ENCODE measurements around the gene TMEM53. TPM values are rescaled to one million over a fixed set of nuclear protein-coding genes. Genes with fewer than 3 reads are reported as not detected.

Gene TMEM53
- total RNA-seq, 1 experiment from 2014 or later: 9.3 TPM

DNA sequence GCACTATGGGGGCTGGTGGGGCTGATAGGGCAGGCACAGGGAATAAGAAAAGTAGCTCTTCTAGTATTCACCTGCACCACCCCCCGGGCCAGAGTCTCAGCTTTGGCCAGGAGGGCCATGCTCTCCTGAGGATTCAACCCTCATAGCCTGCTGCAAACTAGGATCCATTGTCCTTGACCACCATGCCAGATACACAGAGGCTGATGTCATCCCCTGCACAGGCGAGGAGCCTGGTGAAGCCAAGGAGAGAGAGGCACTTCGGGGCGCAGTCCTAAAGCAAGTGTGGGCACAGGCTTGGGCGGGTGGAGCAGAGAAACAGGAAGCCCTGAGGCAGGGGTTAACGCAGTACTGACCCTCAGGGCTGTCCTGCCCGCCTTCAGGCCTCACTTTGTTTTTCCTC, 29.5 kb downstream of the TMEM53 start:
- Histone ChIP-seq H3K4me3 (ENCODE audit: low read length) (no peak overlapping the region), H4K20me1 (ENCODE audit: low read length) (no peaks in the 10 kb centered on the region), H3K27me3 (ENCODE audit: low read length) (no peaks in the 10 kb centered on the region), H3K4me1 (ENCODE audit: insufficient read depth, low read length) (no peaks in the 10 kb centered on the region), H3K4me2 (ENCODE audit: low read length) (no peak overlapping the region), H3K9ac (ENCODE audit: low read length) (no peak overlapping the region), H3K36me3 (ENCODE audit: low read depth, low read length) (peaks cover 6% of the 10 kb centered on the region; the same call in 1 of the 2 replicates), H3K27ac (ENCODE audit: low read length) (no peak overlapping the region), H3K9me2 (replicated peaks; ENCODE audit: low read length) (no peaks in the 10 kb centered on the region), H3F3A (ENCODE audit: low read length, unreplicated experiment) (no peaks in the 10 kb centered on the region), H3K79me2 (ENCODE audit: low read length) (no peaks in the 10 kb centered on the region), H3K9me3 (ENCODE audit: low read length) (no peaks in the 10 kb centered on the region), H2AFZ (ENCODE audit: low read length) (no peak overlapping the region)
- DNase-seq (no peak), ATAC-seq (no peak)
- ChIA-PET POLR2A (ENCODE audit: unreplicated experiment) (no interaction called here), CTCF (no interaction called here)
- no TSS peak for BruUV-seq (replicated peaks)
- TF ChIP-seq, protein P1, sequence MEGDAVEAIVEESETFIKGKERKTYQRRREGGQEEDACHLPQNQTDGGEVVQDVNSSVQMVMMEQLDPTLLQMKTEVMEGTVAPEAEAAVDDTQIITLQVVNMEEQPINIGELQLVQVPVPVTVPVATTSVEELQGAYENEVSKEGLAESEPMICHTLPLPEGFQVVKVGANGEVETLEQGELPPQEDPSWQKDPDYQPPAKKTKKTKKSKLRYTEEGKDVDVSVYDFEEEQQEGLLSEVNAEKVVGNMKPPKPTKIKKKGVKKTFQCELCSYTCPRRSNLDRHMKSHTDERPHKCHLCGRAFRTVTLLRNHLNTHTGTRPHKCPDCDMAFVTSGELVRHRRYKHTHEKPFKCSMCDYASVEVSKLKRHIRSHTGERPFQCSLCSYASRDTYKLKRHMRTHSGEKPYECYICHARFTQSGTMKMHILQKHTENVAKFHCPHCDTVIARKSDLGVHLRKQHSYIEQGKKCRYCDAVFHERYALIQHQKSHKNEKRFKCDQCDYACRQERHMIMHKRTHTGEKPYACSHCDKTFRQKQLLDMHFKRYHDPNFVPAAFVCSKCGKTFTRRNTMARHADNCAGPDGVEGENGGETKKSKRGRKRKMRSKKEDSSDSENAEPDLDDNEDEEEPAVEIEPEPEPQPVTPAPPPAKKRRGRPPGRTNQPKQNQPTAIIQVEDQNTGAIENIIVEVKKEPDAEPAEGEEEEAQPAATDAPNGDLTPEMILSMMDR (conservative IDR thresholded peaks at IDR 0.05; ENCODE audit: low read depth, low read length): no peak
- no peak for TF ChIP-seq EZH2 (IDR thresholded peaks at IDR 0.05; ENCODE audit: low read length, unreplicated experiment)
- no peak for TF ChIP-seq EZH2phosphoT487 (IDR thresholded peaks at IDR 0.05; ENCODE audit: borderline replicate concordance, low read length)
- intact Hi-C loops (cut with micrococcal nuclease): no loop called here

DNA sequence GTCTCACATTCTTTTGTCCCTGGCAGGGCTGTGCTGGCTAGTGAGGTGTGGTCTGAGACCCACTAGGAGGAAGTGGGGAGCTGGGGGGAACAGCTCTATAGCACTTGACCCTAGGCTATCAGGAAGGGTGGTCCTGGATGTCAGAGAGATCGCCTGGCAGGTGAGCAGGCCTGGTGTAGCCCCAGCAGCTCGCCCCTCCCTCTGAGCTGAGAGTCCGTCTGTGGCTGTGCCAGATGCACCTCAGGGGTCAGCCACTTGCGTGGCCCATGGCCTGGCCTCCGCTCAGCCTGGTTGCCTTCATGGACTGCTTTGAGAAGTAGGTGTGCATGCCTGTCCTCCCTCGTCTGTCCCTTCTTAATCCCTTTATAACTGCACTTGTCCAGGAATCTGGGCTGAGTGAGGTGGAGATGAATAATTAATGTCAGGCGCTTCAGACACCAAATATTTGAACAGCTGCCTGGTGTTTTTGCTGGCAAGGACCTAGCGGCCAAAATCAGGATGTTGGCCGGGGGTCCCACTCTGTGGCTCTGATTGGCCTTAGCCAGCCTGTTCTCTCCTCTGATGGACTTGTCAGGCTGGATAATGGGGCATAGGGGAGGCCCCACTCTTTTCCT, 30.5 kb downstream of the TMEM53 start:
- POLR2A ChIA-PET (ENCODE audit: unreplicated experiment): no interaction called here
- Histone ChIP-seq H3K36me3 (ENCODE audit: low read depth, low read length) (peaks cover 5% of the 10 kb centered on the region; the same call in 1 of the 2 replicates), H4K20me1 (ENCODE audit: low read length) (no peaks in the 10 kb centered on the region), H3K79me2 (ENCODE audit: low read length) (no peaks in the 10 kb centered on the region), H3K27ac (ENCODE audit: low read length) (no peak overlapping the region), H3K4me3 (ENCODE audit: low read length) (no peak overlapping the region), H3K27me3 (ENCODE audit: low read length) (no peaks in the 10 kb centered on the region), H3K9me2 (replicated peaks; ENCODE audit: low read length) (no peaks in the 10 kb centered on the region), H2AFZ (ENCODE audit: low read length) (no peak overlapping the region), H3K4me1 (ENCODE audit: insufficient read depth, low read length) (no peaks in the 10 kb centered on the region), H3F3A (ENCODE audit: low read length, unreplicated experiment) (no peaks in the 10 kb centered on the region), H3K9me3 (ENCODE audit: low read length) (no peaks in the 10 kb centered on the region), H3K9ac (ENCODE audit: low read length) (no peak overlapping the region), H3K4me2 (ENCODE audit: low read length) (no peak overlapping the region)
- TF ChIP-seq, protein P1 (conservative IDR thresholded peaks at IDR 0.05; ENCODE audit: low read depth, low read length): no peak
- TF ChIP-seq EZH2 (IDR thresholded peaks at IDR 0.05; ENCODE audit: low read length, unreplicated experiment) (no peak), EZH2phosphoT487 (IDR thresholded peaks at IDR 0.05; ENCODE audit: borderline replicate concordance, low read length) (no peak)
- DNase-seq: no peak
- CTCF ChIA-PET: no interaction called here
- no peak for ATAC-seq
- no TSS peak for BruUV-seq (replicated peaks)
- intact Hi-C loops (cut with micrococcal nuclease): no loop called here

DNA sequence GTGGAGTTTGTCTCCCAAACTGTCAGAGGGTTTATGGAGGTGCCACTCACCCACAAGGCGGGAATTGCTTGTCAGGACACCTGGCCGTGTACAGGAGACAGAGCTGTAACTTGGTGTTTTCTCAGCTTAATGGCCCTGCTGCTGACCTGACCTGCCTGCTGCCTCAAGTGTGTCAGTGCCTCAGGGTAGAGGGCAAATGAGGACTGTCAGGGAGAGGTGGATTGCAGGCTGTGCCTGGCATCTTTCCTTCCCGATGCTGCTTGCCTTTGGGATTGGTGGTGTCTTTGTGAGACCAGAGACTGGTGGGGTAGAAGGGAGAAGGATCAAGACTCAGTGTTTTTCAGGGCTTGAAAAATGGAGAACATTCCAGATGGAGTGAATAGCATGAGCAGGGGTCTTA, 31.4 kb downstream of the TMEM53 start:
- no peak for TF ChIP-seq EZH2phosphoT487 (IDR thresholded peaks at IDR 0.05; ENCODE audit: borderline replicate concordance, low read length)
- TF ChIP-seq, protein P1 (conservative IDR thresholded peaks at IDR 0.05; ENCODE audit: low read depth, low read length): no peak
- TF ChIP-seq EZH2 (IDR thresholded peaks at IDR 0.05; ENCODE audit: low read length, unreplicated experiment): no peak
- H2AFZ ChIP-seq (ENCODE audit: low read length): no peak overlapping the region
- ATAC-seq (no peak), DNase-seq (no peak)
- no peak overlapping the region for H3K4me3 ChIP-seq (ENCODE audit: low read length)
- H3K79me2 ChIP-seq (ENCODE audit: low read length): no peaks in the 10 kb centered on the region
- H3K27me3 ChIP-seq (ENCODE audit: low read length): no peaks in the 10 kb centered on the region
- H3K9me3 ChIP-seq (ENCODE audit: low read length): no peaks in the 10 kb centered on the region
- H4K20me1 ChIP-seq (ENCODE audit: low read length): no peaks in the 10 kb centered on the region
- H3K9me2 ChIP-seq (replicated peaks; ENCODE audit: low read length): no peaks in the 10 kb centered on the region
- H3K9ac ChIP-seq (ENCODE audit: low read length): no peak overlapping the region
- ChIA-PET CTCF (no interaction called here), POLR2A (ENCODE audit: unreplicated experiment) (interaction anchor here (0.8 kb wide), 1 partner anchor 13 kb away, joined by 3 read pairs; no protein-coding TSS in a partner anchor)
- H3K27ac ChIP-seq (ENCODE audit: low read length): no peak overlapping the region
- H3K36me3 ChIP-seq (ENCODE audit: low read depth, low read length): peaks cover 12% of the 10 kb centered on the region; the same call in 1 of the 2 replicates
- no TSS peak for BruUV-seq (replicated peaks)
- intact Hi-C loops (cut with micrococcal nuclease): no loop called here
- H3K4me1 ChIP-seq (ENCODE audit: insufficient read depth, low read length): no peaks in the 10 kb centered on the region
- no peaks in the 10 kb centered on the region for H3F3A ChIP-seq (ENCODE audit: low read length, unreplicated experiment)
- H3K4me2 ChIP-seq (ENCODE audit: low read length): no peak overlapping the region
